Measurements from ENCODE around the gene CALN1.
"Not testable (repeated sequence)": the region's sequence is repeated elsewhere in the genome, so short reads cannot be mapped to it uniquely, and the experiment has no call there.

Gene CALN1

DNA sequence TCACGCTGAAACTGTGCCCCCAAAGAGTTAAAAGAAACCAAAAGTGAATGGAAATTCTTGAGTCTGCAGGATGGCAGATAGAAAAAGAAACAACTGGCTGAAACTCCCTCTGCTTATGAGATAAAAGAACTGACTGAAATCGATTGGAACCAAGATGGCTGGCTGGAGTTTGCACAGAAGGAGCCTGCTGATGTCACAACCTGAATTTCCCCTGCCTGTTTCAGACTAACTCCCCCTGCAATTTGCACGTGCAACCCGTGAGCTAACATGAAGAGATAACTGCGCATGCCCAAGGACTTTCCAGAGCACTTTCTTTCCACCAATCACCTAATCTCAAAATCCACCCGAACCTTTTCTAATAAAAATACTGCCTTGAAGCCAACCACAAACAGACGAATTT is 435.5 kb downstream of the CALN1 start:
- no peak for DNase-seq (ENCODE audit: low read depth)

DNA sequence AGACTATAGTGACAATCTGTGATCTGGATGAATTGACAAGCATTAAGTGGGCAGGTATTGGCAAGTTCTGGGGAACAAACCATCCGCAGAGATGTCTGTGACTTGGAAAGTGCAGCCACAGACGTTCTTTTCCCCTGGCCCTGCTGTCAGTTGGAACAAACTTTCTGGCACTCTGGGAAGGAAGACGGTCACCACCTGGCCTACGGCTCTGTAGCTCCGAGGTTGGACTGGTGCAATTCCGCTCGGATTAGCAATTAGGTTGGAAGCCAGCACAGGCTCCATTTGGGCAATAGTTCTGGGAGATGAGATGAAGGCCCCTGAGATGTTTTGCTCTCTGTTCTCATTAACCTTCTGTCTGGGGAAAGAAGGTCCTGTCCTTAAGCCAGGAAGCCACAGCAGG is 437.5 kb downstream of the CALN1 start:
- no peak for DNase-seq (ENCODE audit: low read depth)

DNA sequence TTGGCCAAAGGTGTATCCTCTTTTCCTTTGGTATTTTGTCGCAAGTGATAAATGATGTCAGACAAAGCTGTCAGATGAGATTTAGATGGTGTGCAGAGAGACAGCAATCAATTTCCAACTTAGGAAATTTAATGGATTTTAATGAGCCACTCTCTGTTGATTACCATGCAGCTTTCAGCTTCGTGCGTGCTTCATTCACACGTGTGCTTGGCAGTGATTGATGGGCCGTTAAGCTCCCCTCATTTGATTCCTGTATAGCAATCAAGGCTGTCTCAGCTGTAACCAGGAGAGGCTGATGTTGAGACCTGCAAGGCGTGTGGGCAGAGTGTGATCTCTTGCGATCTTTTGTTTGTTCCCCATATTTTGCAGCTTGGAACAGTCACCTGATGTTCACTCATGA is 439.6 kb downstream of the CALN1 start:
- no peak for DNase-seq (ENCODE audit: low read depth)

DNA sequence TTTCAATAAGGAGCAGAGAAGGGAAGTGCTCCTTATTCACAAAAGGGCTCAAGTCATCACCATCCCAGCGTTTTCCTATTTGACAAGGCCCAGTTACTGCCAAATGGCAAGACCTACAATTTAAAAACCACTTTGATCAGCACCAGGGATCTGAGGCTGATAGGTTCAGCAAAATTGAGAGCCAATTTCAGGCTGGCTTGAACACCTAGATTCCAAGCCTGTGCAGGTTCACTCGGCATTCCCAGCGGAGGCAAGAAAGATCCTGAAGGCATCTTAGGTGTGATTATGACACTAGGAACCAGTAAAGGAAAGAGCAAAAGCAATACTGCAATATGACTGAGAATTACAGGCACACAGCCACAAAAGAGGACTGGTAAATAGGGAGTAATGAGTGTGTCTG is 441.4 kb downstream of the CALN1 start:
- no peak for DNase-seq (ENCODE audit: low read depth)

DNA sequence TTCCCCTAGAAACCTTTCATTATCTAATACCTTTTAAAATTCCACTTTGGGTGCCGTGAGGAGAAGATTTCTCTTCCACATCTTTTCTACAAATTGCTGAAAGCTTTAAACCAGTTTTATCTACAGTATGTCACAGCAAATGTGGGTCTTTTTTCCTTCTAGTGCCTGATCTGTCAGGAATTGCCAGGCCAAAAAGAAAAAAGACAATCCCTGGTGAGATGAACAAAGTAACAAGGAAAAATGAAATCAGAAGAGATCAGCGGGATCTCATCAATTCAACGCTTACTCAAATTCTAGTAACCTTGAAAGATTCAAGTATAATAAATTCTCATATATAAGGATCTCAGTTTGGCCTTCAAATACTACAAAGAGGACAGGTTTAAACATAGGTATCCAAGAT is 449.5 kb downstream of the CALN1 start:
- DNase-seq (ENCODE audit: low read depth): no peak

DNA sequence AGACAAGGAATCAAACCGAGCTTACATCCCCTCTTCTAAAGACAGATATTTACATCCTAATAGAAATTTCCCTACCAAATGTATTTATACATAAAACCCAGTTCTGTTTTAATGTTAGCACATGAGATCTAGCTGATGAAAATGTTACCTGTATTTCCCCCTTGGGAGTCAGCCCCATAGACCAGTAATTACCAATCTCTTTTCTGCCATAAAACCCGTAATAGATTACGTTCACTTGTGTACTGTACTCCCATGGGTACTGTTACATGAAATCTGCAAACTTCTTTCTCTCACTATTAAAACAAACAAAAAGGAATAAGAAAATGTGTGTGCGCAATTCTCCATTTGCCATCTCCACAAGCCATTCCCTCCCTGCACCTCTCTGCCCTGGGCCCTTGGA is 450.9 kb downstream of the CALN1 start:
- DNase-seq (ENCODE audit: low read depth): no peak

DNA sequence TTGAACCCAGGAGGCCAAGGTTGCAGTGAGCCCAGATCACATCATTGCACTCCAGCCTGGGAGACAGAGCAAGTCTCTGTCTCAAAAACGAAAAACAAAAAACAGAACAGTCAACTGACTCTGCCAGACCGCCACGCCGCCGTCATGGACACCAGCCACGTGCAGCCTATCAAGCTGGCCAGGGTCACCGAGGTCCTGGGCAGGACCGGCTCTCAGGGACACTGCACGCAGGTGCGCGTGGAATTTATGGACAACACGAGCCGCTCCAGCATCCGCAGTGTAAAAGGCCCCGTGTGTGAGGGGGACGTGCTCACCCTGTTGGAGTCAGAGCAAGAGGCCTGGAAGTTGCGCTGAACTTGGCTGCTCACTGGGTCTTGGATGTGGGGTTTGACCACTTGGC is 470.0 kb downstream of the CALN1 start:
- no peak for DNase-seq (ENCODE audit: low read depth)

DNA sequence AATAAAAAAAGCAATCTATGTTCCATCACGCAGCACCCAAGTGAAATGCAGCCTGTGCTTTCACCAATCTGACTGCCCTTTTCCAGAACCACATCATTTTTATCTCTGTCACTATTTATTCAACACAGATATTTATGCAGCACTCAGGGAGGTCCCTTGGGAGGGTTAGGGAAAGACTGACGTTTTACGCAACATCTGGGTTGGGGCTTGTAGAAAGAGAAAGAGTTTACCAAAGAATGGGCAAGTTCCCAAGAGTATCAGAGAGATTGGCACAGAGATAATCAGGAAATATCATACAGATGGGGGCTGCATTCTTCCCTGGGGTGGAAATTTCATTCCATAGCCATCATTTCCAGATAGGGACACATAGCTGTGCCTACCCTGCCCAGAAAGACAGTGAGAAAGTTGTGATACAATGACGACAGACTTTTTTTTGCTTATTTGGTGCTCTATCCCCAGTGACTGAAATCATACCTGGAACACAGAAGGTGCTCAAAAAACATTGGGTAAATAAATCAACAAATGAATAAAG is 474.2 kb downstream of the CALN1 start:
- no peak for DNase-seq (ENCODE audit: low read depth)

DNA sequence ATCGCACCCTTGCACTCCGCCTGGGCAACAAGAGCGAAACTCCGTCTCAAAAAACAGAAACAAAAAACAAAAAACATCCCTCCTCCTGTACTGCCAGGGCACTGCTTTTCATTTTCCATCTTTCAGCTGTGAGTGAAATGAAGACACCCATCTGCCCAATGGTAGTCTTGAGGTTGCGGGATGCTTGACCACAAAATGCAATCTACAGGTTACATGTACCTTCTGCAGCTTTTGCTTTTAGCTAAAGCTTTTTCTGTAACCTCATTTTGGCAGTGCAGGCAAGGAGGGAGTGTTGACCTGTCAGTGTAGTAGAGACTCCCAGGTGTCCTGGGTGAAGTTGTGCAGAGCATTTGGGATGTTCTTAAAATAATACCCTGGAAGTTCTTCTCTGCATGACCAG is 476.5 kb downstream of the CALN1 start:
- no peak for DNase-seq (ENCODE audit: low read depth)

DNA sequence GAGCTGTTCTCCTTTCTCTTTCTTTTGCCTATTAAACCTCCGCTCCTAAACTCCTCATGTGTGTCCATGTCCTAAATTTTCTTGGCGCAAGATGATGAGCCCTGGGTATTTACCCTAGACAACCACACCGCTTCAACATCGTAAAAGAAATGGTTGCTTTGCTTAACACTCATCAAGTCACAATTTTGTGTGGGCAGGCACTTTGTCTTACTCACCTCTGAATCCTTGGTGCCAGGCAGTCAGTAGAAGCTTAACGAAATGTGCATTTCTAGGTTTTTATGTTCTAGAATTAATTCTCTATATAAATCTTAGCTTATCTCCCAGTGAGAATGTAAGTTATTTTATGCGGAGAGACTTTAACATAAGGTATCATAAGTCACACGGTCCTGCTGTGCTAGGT is 478.7 kb downstream of the CALN1 start:
- no peak for DNase-seq (ENCODE audit: low read depth)

DNA sequence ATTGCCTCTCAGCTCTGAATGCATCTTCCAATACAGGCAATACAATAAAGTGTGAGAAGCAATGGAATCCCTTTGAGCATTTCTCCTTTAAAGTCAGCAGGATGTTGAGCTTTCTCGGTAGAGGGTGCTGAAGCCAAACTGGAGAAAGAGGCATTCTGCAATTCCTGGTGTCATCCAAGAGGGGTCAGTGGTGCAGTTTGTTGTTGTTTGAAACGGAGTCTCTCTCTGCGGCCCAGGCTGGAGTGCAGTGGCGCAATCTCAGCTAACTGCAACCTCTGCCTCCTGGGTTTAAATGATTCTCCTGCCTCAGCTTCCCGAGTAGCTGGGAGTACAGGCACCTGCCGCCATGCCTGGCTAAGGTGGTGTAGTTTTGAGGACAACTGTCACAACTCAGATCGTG is 486.5 kb downstream of the CALN1 start:
- DNase-seq (ENCODE audit: low read depth): no peak

DNA sequence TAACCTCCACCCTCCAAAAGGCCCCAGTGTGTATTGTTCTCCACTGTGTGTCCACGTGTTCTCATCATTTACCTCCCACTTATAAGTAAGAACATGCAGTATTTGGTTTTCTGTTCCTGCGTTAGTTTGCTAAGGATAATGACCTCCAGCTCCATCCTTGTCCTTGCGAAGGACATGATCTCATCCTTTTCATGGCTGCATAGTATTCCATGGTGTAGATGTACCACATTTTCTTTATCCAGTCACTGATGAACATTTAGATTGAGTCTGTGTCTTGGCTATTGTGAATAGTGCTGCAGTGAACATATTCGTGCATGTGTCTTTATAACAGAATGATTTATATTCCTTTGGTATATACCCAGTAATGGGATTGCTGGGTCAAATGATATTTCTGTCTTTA is 497.9 kb downstream of the CALN1 start:
- not testable (repeated sequence) for DNase-seq (ENCODE audit: low read depth)

DNA sequence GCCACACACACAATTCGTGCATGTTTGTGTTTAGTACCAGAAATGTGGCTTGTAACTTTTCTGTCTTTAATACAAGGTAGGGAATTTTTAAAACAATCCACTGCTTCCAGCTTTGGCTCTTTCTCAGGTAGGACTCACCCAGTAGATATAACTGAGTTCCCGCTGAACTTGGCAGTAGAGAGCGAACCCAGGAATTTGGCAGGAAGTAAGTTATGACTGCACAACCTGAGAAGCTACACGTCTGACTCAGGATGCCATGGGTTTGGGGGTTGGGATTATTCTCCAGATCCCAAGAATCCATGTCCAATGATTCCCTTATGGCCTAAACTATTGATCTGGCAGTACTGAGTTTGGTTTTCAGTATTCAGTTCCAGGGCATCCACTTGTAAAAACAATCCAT is 499.7 kb downstream of the CALN1 start:
- DNase-seq (ENCODE audit: low read depth): no peak

DNA sequence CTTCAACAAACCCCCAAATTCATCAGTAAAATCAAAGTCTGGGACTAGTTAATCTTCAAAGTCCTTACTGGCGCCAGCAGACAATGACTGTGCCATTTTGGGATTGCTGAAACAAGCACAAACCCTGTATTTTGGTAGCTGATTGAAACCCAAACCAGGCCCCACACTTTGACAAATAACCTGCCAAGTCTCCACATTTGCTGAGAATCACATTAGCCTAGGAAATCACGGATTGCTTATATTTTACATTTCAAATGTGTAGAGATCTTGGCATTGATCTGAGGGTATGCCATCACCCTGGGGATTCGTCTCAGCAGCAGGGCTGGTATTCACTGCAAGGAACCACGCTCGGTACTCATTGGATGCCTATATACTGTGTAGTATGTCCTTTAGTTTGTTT is 501.1 kb downstream of the CALN1 start:
- no peak for DNase-seq (ENCODE audit: low read depth)

DNA sequence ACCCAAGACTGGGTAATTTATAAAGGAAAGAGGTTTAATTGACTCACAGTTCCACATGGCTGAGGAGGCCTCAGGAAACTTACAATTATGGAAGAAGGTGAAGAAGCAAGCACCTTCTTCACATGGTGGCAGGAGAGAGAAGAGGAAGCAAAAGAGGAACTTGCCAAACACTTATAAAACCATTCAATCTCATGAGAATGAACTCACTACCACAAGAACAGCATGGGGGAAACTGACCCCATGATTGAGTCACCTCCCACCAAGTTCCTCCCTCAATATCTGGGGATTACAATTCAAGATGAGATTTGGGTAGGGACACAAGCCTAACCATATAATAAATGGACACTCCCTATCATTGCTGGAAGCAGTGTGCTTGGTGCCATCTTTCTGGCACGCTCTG is 506.3 kb downstream of the CALN1 start:
- DNase-seq (ENCODE audit: low read depth): no peak

DNA sequence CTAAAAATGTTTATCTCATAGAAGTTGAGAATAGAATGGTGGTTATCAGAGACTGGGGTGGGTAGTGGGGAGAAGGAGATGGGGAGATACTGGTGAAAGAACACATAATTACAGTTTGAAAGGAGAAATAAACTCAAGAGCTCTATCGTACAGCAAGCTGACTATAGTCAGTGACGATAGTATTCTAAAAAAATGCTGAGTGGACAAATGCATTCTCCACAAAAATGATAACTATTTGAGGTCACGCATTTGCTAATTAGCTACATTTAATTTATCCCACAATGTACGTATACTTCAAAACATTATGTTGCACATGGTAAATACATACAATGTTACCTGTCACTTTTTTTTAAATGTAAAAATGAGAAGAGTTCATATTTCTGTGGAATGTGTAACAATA is 507.7 kb downstream of the CALN1 start:
- DNase-seq (ENCODE audit: low read depth): no peak

DNA sequence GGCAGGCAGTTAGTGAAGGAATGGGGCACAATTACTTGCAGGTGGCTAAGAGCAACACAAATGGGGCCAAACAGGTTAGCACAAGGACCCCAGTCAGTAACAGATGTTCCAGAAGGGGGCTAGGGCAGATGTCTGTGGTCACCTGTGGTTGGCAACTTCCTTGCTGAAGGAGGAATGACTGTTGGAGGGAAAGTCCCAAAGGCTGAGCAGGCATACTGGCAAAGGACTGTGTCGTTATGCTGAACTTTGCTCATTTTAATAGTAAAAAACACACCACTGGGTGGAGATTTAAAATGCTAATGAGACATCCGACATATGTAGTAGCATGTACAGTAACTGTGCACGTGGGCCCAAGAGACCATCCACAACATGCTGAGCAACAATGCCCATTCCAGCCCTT is 511.6 kb downstream of the CALN1 start:
- no peak for DNase-seq (ENCODE audit: low read depth)

DNA sequence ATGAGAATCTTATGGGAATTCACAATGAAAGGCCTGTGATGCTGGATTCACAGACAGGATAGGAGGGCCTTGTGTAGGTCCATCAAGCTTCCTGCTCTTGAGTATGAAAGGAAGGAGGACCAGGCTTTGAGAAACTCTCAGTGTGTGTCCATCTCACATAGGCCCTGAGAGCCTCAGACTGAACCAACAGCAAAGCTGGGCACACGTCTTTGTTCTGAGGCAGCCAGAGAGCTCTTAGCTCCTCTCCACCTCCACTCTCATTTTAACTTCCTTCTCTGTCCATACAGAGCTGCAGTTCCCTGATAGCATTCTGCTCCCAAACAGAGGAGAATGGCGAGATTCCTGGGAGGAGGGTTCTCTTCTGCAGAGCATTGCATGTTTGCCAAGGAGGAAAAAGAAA is 515.6 kb downstream of the CALN1 start:
- no peak for DNase-seq (ENCODE audit: low read depth)

DNA sequence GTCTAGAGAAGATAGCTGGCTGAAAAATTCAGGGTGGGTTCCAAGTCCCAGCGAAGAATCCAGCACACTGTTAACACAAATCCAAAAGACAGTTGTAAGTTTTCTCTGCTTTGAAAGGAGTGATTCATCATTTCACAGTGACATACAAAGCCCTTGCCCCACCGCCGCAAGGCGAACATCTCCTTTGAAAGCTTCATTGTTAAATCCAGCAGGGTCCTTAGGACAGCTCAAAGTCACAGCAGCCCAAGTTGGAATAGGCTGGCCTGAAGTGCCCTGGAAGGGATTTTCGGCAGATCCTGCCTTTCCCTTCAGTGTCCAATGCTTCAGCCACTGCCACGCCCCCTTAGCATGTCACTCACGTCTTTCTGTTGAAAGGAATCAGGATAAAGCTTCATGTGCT is 526.1 kb downstream of the CALN1 start:
- DNase-seq (ENCODE audit: low read depth): no peak

DNA sequence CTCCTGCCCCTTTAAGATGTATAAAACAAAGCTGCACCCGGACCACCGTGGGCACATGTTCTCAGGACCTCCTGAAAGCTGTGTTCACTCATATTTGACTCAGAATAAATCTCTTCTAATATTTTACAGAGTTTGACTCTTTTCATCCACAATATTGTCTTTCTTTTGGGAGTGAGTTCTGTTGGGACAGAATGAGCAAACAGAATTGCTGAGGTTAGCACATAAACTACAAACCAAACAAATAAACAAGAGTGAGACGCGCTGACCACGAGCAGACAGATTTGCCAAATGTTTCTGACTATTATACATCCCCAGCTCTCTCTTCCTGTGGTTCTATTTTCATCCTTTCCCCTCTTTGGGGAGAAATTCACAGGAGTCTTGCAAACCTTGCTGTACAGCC is 526.7 kb downstream of the CALN1 start:
- no peak for DNase-seq (ENCODE audit: low read depth)

DNA sequence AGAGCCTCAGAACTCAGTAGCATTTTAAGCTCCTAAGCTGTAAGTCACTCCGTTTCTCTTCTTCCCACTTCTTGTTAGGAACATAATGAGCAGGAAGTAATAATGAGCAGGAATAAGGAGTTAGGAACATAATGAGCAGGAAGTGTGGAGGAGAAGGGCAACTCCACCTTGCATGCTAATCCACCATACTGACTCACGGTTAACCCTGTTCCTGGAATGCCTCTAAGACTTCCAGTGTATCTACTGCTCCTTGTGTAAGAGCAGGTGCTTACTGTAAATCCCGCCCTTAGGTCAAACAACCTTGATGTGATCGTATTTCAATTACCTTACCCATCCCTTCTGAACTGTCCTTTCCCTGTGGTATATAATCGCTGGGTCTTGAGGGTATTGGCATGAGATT is 528.7 kb downstream of the CALN1 start:
- no peak for DNase-seq (ENCODE audit: low read depth)

DNA sequence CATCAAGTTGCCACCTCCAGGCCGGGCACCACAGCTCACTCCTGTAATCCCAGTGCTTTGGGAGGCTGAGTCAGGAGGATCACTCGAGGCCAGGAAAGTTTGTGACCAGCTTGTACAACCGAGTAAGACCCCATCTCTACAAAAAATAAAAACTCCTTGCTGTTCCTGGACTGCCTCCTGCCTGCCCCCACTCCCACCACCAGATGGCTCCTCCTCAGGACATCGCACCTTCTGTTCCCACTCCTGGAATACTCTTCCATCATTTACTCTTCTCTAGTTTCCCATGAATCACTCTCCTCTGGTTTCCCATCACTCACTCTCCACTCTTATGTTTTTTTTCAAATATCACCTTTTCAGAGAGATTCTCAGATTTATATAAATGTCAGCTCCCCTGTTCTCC is 540.7 kb downstream of the CALN1 start:
- no peak for DNase-seq (ENCODE audit: low read depth)

DNA sequence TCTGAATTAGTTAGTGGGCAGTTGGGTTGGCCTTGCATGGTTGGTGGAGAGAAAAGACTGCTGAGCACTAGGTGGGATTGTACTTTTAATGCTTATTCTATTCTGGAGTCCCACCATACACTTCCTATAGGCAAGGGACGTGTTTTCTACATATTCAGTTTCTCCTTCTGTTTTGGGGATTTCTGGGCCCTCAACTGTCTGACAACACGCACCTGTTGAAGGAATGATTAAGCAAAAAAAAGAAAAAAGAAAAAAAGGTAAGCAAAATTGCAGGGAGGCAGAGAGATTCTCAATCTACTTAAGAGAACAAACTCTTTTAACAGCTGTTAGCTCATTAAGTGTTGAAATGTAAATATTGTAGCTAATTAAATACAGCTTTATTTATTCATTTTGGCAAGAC is 541.3 kb downstream of the CALN1 start:
- no peak for DNase-seq (ENCODE audit: low read depth)

DNA sequence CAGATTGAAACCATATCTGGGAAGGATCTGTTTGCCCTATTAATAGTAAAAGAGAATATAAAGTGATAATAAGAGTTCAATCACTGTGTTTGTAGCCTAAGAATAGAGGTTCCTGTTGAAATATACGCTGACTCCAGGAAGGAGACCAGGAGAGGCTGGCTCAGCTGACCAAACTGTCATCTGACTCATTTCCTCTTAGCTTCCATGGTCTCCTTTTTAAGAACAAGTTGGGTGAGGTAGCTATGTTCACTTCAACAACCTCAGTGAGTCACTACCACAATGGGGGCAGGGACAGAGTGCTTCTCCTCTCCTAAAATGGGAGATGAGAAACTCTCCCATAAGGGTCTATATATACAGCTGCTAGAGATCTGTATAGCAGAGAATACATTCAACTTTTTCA is 543.3 kb downstream of the CALN1 start:
- no peak for DNase-seq (ENCODE audit: low read depth)

DNA sequence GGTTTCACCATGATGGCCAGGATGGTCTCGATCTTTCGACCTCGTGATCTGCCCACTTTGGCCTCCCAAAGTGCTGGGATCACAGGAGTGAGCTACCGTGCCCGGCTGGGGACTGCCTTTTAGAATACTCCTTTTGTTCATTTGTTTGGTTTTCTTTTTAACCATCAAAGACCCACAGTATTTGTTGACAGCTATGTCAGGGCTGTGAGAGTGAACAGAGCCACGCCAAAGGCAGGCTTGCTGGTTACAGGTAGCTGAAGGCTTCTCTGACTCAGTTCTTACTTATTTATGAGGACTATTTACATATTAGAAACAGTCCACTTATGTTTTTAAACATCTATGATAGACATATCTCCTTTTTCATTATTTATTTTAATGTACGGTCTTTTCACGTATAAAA is 544.5 kb downstream of the CALN1 start:
- DNase-seq (ENCODE audit: low read depth): no peak

All from activated T-helper 9 cell treated with anti-CD3 and anti-CD28 coated beads, Interleukin-2, amount 50 U/mL, for 16 hours (primary cell).